Measurements from ENCODE around the gene PLA2G2A.
"Not testable (repeated sequence)": the region's sequence is repeated elsewhere in the genome, so short reads cannot be mapped to it uniquely, and the experiment has no call there.

The PLA2G2A gene

GRCh38 chr1:19932866-19933265 is 46.6 kb downstream of the PLA2G2A start:
- DNase-seq (ENCODE audit: low read depth, low spot score) = no peak

GRCh38 chr1:19927130-19927421 is 52.3 kb downstream of the PLA2G2A start:
- DNase-seq (ENCODE audit: low read depth, low spot score) = not testable (repeated sequence)

GRCh38 chr1:19926296-19927129 is 52.9 kb downstream of the PLA2G2A start:
- no peak for DNase-seq (ENCODE audit: low read depth, low spot score)

All from smooth muscle cell of the brain vasculature (primary cell).